T-cell (primary cell): ENCODE results near the gene ZNF423. TPM values are rescaled to one million over a fixed set of nuclear protein-coding genes. Genes with fewer than 3 reads are reported as not detected.

ENCODE experiments used
- ATAC-seq, 4 experiments: fragments of 200-7000 bp in 3 of 4; fragments of 150-1000 bp in 1 of 4; cut with Tn5 transposase; replicated peaks in 1 of 4; 1 replicate in 3 of 4; 2 replicates in 1 of 4; pipeline ENCODE4 v1.10.0; 2021; ENCODE audit warnings: moderate library complexity in 3 of 4, mild to moderate bottlenecking in 2 of 4, moderate number of reproducible peaks in 1 of 4
- CTCF ChIA-PET, 2 donors: fragments of 300-600 bp; sonication (Branson Sonifier 250); formaldehyde crosslinking; loops; one replicate each; lab custom pipeline; 2022; ENCODE audit warnings: antibody characterized with exemption in 2 of 2; lab: Charles Lee
- POLR2A ChIA-PET, 2 donors: fragments of 300-600 bp; sonication (Branson Sonifier 250); formaldehyde crosslinking; loops; one replicate each; lab custom pipeline; 2022; ENCODE audit warnings: antibody characterized with exemption in 2 of 2; lab: Charles Lee
- DNase-seq, 35 experiments: peaks; one replicate each; pipeline versions ENCODE4 v3.0.0 to v3.0.0-alpha.2; 2013 to 2023
- H3K27ac ChIP-seq: one replicate; pipeline ENCODE4 v1.5.1; 2013; ENCODE audit warnings: low read length
- H3K27me3 ChIP-seq, 2 experiments: replicated peaks in 1 of 2; 1 replicate in 1 of 2; 2 replicates in 1 of 2; pipeline versions ENCODE4 v1.6.1 to v1.7.0; 2013; ENCODE audit warnings: low read length in 1 of 2, mixed read lengths in 1 of 2; ENCODE audit not compliant: control insufficient read depth in 2 of 2, insufficient read depth in 2 of 2; ENCODE audit errors: extremely low read depth in 1 of 2
- H3K36me3 ChIP-seq, 2 donors: 1 replicate in 1 of 2; 2 replicates in 1 of 2; pipeline versions ENCODE4 v1.6.1 to v1.7.0; 2013; ENCODE audit warnings: low read length in 1 of 2; ENCODE audit not compliant: control insufficient read depth in 2 of 2, insufficient read depth in 1 of 2; ENCODE audit errors: extremely low read depth in 1 of 2
- H3K4me1 ChIP-seq, 2 experiments: 1 replicate in 1 of 2; 2 replicates in 1 of 2; pipeline versions ENCODE4 v1.6.1 to v1.7.0; 2013; ENCODE audit warnings: low read length in 2 of 2, mixed read lengths in 1 of 2; ENCODE audit not compliant: insufficient read depth in 2 of 2, control insufficient read depth in 1 of 2; ENCODE audit errors: extremely low read depth in 1 of 2
- H3K4me3 ChIP-seq, 2 donors: 1 replicate in 1 of 2; 2 replicates in 1 of 2; pipeline versions ENCODE4 v1.5.1 to v1.7.0; 2013; ENCODE audit warnings: mild to moderate bottlenecking in 2 of 2, low read length in 1 of 2, moderate library complexity in 1 of 2; ENCODE audit not compliant: control insufficient read depth in 1 of 2; ENCODE audit errors: extremely low read depth in 1 of 2
- H3K9me3 ChIP-seq: 2 replicates; pipeline ENCODE4 v1.7.0; 2013
- H3K27ac Mint-ChIP-seq, 2 donors: one replicate each; pipeline ENCODE4 v1.8.0; 2020 to 2021; ENCODE audit warnings: mild to moderate bottlenecking in 2 of 2, mixed read lengths in 2 of 2
- H3K27me3 Mint-ChIP-seq, 2 donors: one replicate each; pipeline ENCODE4 v1.8.0; 2021 to 2022; ENCODE audit warnings: mixed read lengths in 2 of 2
- H3K36me3 Mint-ChIP-seq: one replicate; pipeline ENCODE4 v1.8.0; 2021; ENCODE audit warnings: mixed read lengths
- H3K4me1 Mint-ChIP-seq, 3 donors: one replicate each; pipeline ENCODE4 v1.8.0; 2020 to 2022; ENCODE audit warnings: mixed read lengths in 3 of 3, mild to moderate bottlenecking in 1 of 3
- H3K4me3 Mint-ChIP-seq, 3 donors: one replicate each; pipeline ENCODE4 v1.8.0; 2020 to 2022; ENCODE audit warnings: mild to moderate bottlenecking in 3 of 3, mixed read lengths in 3 of 3, moderate library complexity in 3 of 3
- H3K9me3 Mint-ChIP-seq, 3 donors: one replicate each; pipeline ENCODE4 v1.8.0; 2020 to 2022; ENCODE audit warnings: mixed read lengths in 3 of 3
- WGBS: methylation state at CpG from one replicate; pipeline ENCODE4 v1.1.5; 2013; ENCODE audit warnings: missing lambda C conversion rate; ENCODE audit not compliant: insufficient coverage; 5-methylcytosine and 5-hydroxymethylcytosine counted together
- total RNA-seq, 35 experiments: library from RNA in 6 of 35; stranded (reverse) in 6 of 35; fragments of 120-200 nt in 1 of 35; gene quantifications; one replicate each; pipeline versions ENCODE4 v1.2.1 to v1.2.4 and lab custom pipeline; 2013 to 2026

ZNF423 gene
- total RNA-seq, 5 donors from 2014 or later (not counting 1 experiment from before 2014, with no cell fraction given), result 0.07 to 0.12 TPM; not detected in 3

DNA sequence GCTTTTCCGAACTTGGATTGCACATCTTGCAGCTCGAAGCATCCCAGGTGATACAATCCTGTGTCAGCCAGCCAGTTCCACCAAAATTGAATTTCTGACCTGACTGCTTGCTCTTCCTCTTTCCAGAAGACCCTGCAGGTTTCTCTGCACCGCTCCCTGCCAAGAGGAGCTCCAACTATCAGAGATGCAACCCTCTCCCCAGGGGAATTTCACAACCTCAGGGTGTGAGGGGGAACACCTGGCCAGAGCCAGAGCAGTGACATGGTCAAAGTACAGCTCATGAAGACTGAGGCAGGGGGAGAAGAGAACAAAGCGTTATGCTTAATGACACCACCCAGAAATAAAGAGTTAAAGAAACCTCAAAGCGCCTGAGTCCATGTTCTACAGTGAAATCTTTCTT, 25.0 kb downstream of the ZNF423 start:
- no peaks in the 10 kb centered on the region for H3K9me3 ChIP-seq
- peaks cover 0 to 27% of the 10 kb centered on the region in 2 experiments for H3K27me3 ChIP-seq
- no peaks in the 10 kb centered on the region for H3K36me3 ChIP-seq
- 50% methylated on average over 2 of the region's 5 CpGs for WGBS
- peaks cover 10 to 17% of the 10 kb centered on the region in 2 donors for H3K27me3 Mint-ChIP-seq
- no peak overlapping the region for H3K27ac Mint-ChIP-seq
- ChIA-PET POLR2A (no interaction called here), CTCF (no interaction called here)
- no peak overlapping the region for H3K27ac ChIP-seq
- no peaks in the 10 kb centered on the region for H3K4me1 Mint-ChIP-seq
- H3K4me1 ChIP-seq, result no peaks in the 10 kb centered on the region
- H3K4me3 Mint-ChIP-seq, result no peak overlapping the region
- no peak for DNase-seq
- H3K9me3 Mint-ChIP-seq, result no peaks in the 10 kb centered on the region
- H3K4me3 ChIP-seq, result no peak overlapping the region
- ATAC-seq, result no peak
- no peaks in the 10 kb centered on the region for H3K36me3 Mint-ChIP-seq

DNA sequence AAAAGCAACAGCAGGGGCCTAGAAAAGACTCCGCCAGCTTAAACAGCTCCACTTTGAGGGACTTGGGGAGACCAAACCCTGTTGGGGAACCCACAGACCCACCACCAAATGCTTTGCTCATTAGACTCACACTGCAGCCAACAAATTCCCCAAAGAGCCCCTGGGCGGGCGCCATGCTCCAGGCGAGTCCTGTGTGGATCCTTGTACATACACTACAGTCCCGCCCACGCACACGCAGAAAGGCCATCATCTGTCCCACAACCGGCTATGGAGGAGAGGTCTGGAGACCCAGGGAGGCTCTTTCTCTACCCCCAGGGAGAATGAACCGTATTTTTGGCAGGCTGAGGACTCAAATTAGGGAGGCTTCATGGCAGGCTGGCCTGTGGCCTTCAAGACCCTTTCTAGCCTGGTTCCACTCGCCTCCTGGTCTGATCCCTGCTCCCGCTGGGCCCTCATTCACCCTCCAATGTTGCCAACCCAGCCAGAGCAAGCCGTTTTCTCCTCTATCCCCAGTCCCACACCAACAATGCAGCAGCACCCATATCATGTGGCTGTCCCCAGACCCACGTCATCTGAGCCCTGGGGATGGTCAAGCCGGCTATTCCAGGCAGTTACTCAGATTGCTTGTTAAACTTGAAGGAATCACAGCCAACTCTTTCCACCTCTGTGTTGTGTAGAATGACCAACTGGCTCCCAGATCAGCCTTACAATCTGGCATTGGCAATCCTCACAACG, 27.2 kb downstream of the ZNF423 start:
- Histone ChIP-seq H3K4me3 (no peak overlapping the region), H3K9me3 (no peaks in the 10 kb centered on the region), H3K27me3 (peaks cover 0 to 28% of the 10 kb centered on the region in 2 experiments), H3K36me3 (no peaks in the 10 kb centered on the region), H3K4me1 (no peaks in the 10 kb centered on the region), H3K27ac (no peak overlapping the region)
- Mint-ChIP-seq H3K27me3 (peaks cover 10 to 12% of the 10 kb centered on the region in 2 donors), H3K4me1 (no peaks in the 10 kb centered on the region), H3K27ac (no peak overlapping the region), H3K4me3 (no peak overlapping the region), H3K9me3 (no peaks in the 10 kb centered on the region), H3K36me3 (no peaks in the 10 kb centered on the region)
- WGBS, result 73% methylated on average over 13 of the region's 15 CpGs
- ChIA-PET POLR2A (interaction anchor here in 1 of 2 donors (0.6 kb wide), 1 partner anchor 12 kb away, joined by 3 read pairs; no protein-coding TSS in a partner anchor), CTCF (no interaction called here)
- no peak for ATAC-seq
- DNase-seq, result no peak

DNA sequence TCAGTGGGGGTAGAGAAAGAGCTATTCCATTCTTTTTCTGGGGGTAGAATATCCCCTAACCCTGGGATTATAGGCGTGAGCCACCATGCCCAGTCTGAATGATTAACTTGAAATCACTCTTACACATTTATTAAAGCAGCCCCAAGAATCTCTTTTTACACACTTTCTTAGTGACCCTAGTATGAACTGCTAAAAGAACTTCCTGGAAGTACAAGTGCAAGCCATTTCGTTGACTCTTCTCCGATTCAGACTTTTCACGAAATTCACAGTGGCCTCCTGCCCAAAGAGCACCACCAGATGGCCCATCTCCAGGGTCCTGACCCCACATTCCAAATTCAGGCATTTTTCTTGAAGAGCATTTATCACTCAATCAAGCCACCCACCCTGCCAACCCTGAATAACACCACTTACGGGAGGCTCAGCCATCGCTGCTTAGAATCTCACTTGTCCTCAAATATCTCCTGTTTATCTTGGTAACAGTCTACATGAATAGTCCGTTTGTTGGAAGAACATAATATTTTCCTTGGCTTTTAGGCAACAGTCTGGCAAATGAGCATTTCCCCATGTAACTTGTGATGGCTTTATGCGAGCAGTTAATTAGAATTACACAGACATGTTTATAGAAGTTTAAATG, 28.0 kb downstream of the ZNF423 start:
- Histone ChIP-seq H3K27me3 (peaks cover 0 to 30% of the 10 kb centered on the region in 2 experiments), H3K4me1 (no peaks in the 10 kb centered on the region), H3K27ac (no peak overlapping the region), H3K36me3 (no peaks in the 10 kb centered on the region), H3K4me3 (no peak overlapping the region), H3K9me3 (no peaks in the 10 kb centered on the region)
- Mint-ChIP-seq H3K4me1 (no peaks in the 10 kb centered on the region), H3K4me3 (no peak overlapping the region), H3K36me3 (no peaks in the 10 kb centered on the region), H3K27me3 (peaks cover 10 to 12% of the 10 kb centered on the region in 2 donors), H3K9me3 (no peaks in the 10 kb centered on the region), H3K27ac (no peak overlapping the region)
- POLR2A ChIA-PET, result no interaction called here
- DNase-seq (no peak), ATAC-seq (no peak)
- CTCF ChIA-PET, result no interaction called here
- WGBS, result 87% methylated on average over 3 of the region's 8 CpGs

DNA sequence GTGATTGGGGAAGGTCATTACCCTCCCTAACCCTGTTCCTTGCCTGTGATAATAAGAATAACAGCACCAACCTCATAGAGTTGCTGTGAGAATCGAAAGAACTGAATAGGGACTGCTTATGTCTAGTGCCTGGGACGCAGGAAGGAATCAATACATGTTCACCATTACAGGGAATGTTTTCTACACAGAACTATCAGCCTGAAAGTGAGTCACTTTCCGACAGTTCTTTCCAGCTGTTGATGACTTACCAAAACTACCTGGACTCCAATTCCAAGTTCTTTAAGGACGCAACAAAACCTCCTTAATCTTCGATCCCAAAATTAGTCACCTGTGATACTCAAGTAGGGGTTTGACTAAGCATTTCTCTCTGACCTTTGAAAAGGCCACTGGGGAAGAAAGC, 29.4 kb downstream of the ZNF423 start:
- Histone ChIP-seq H3K27me3 (peaks cover 0 to 35% of the 10 kb centered on the region in 2 experiments), H3K36me3 (no peaks in the 10 kb centered on the region), H3K27ac (no peak overlapping the region), H3K9me3 (no peaks in the 10 kb centered on the region), H3K4me3 (no peak overlapping the region), H3K4me1 (no peaks in the 10 kb centered on the region)
- Mint-ChIP-seq H3K27ac (no peak overlapping the region), H3K36me3 (no peaks in the 10 kb centered on the region), H3K4me1 (no peaks in the 10 kb centered on the region), H3K27me3 (peaks cover 10 to 14% of the 10 kb centered on the region in 2 donors), H3K4me3 (no peak overlapping the region), H3K9me3 (no peaks in the 10 kb centered on the region)
- DNase-seq (no peak), ATAC-seq (no peak)
- POLR2A ChIA-PET, result no interaction called here
- CTCF ChIA-PET, result no interaction called here
- 80% methylated on average over 3 of the region's 5 CpGs for WGBS

DNA sequence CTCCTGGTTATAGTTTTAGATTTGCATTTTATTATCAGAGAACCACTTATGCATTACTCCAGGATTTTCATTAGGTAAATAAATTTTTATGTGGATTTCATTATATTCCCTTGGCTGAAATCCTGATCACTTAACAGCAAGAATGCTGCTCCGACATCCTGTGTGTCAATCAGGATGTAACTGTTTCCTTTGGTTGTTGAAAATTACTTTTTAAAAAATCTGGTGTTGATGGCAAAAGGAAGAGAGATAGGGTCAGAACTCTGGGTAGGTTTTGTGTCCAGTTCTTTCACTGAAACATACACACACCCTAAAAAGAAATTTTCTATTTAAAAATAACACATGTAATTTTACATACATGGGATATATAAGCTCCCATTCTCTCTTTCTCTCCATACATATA, 30.9 kb downstream of the ZNF423 start:
- Mint-ChIP-seq H3K36me3 (no peaks in the 10 kb centered on the region), H3K4me3 (no peak overlapping the region), H3K27me3 (peaks cover 10 to 14% of the 10 kb centered on the region in 2 donors), H3K4me1 (no peaks in the 10 kb centered on the region), H3K9me3 (no peaks in the 10 kb centered on the region), H3K27ac (no peak overlapping the region)
- Histone ChIP-seq H3K36me3 (no peaks in the 10 kb centered on the region), H3K4me1 (no peaks in the 10 kb centered on the region), H3K27ac (no peak overlapping the region), H3K9me3 (no peaks in the 10 kb centered on the region), H3K4me3 (no peak overlapping the region), H3K27me3 (peaks cover 0 to 26% of the 10 kb centered on the region in 2 experiments)
- ATAC-seq (no peak), DNase-seq (no peak)
- WGBS, result no CpG with 5 or more reads among the region's 1 CpG
- POLR2A ChIA-PET, result no interaction called here
- CTCF ChIA-PET, result no interaction called here

DNA sequence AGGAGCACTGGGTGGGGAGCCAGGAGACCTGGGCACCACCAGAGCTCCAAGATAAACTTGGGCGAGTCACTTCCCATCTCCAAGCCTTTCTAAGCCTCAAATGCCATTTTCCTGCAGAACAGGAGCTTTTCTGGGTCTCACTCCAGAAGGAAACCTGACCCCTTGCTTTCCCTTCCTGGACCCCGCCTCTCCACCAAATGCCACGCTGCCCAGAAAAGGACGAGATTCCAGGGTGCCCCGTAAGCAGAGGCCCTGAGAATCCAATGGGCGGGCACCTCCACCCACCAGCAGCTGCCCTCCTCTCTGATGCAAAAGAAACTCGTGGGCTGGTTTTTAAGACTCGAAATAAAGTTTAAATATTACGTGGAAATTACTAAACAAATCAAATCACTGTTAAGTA, 31.3 kb downstream of the ZNF423 start:
- ATAC-seq (no peak), DNase-seq (no peak)
- no peaks in the 10 kb centered on the region for H3K4me1 Mint-ChIP-seq
- H3K36me3 ChIP-seq, result no peaks in the 10 kb centered on the region
- H3K4me1 ChIP-seq, result no peaks in the 10 kb centered on the region
- ChIA-PET CTCF (no interaction called here), POLR2A (no interaction called here)
- no peaks in the 10 kb centered on the region for H3K36me3 Mint-ChIP-seq
- no peak overlapping the region for H3K27ac Mint-ChIP-seq
- no peaks in the 10 kb centered on the region for H3K9me3 Mint-ChIP-seq
- H3K27me3 Mint-ChIP-seq, result peaks cover 10 to 14% of the 10 kb centered on the region in 2 donors
- 63% methylated on average over 1 of the region's 9 CpGs for WGBS
- H3K4me3 Mint-ChIP-seq, result no peak overlapping the region
- no peak overlapping the region for H3K4me3 ChIP-seq
- peaks cover 0 to 26% of the 10 kb centered on the region in 2 experiments for H3K27me3 ChIP-seq
- H3K27ac ChIP-seq, result no peak overlapping the region
- H3K9me3 ChIP-seq, result no peaks in the 10 kb centered on the region
